NK-92 treated with Interleukin-12 subunit alpha and Interleukin-12 subunit beta, amount 100 ng/mL, for 24 hours (cell line): ENCODE data around the gene NDRG2.
"Not testable (repeated sequence)": the region's sequence is repeated elsewhere in the genome, so short reads cannot be mapped to it uniquely, and the experiment has no call there.

ENCODE experiments used
- DNase-seq: peaks from one replicate; lab custom pipeline; 2025; lab: John Stamatoyannopoulos, UW

The NDRG2 gene

GRCh38 chr14:21003788-21004346 lies 21.0 kb downstream of the NDRG2 start:
- DNase-seq, result no peak

GRCh38 chr14:21001218-21001617 lies 23.6 kb downstream of the NDRG2 start:
- DNase-seq, result no peak

- DNase-seq, result no peak
These were observed 25.3 kb downstream of the NDRG2 start for GRCh38 chr14:20999591-20999990.

GRCh38 chr14:20998674-20999366 lies 26.0 kb downstream of the NDRG2 start, which contains the start of gene SLC39A2:
SLC39A2 (plus strand) TSS chr14:20999293; CDS start chr14:20999447, 154 bp downstream.
- DNase-seq, result no peak

- DNase-seq, result no peak
These were observed 26.7 kb downstream of the NDRG2 start for GRCh38 chr14:20998139-20998538.

GRCh38 chr14:20997564-20997963 lies 27.3 kb downstream of the NDRG2 start:
- no peak for DNase-seq

GRCh38 chr14:20997115-20997514 lies 27.7 kb downstream of the NDRG2 start:
- DNase-seq, result no peak

- no peak for DNase-seq
These were observed 28.3 kb downstream of the NDRG2 start for GRCh38 chr14:20996521-20996920.

- peak; percentile 87 for DNase-seq
These were observed 34.9 kb downstream of the NDRG2 start, which contains the start of gene METTL17 for GRCh38 chr14:20989787-20990600. METTL17 (plus strand) TSS chr14:20989980; CDS start chr14:20990003, 23 bp downstream.

GRCh38 chr14:20989471-20989786 lies 35.4 kb downstream of the NDRG2 start:
- no peak for DNase-seq

- DNase-seq, result no peak
These were observed 36.0 kb downstream of the NDRG2 start for GRCh38 chr14:20988717-20989470.

GRCh38 chr14:20986811-20987210 lies 38.0 kb downstream of the NDRG2 start:
- no peak for DNase-seq

GRCh38 chr14:20985650-20986049 lies 39.2 kb downstream of the NDRG2 start:
- DNase-seq, result not testable (repeated sequence)

GRCh38 chr14:20982646-20983369 lies 42.1 kb downstream of the NDRG2 start:
- no peak for DNase-seq

- no peak for DNase-seq
These were observed 44.0 kb downstream of the NDRG2 start for GRCh38 chr14:20980906-20981305.

GRCh38 chr14:20978687-20979086 lies 46.2 kb downstream of the NDRG2 start:
- no peak for DNase-seq

GRCh38 chr14:20976291-20976690 lies 48.6 kb downstream of the NDRG2 start:
- DNase-seq, result no peak

GRCh38 chr14:20973501-20973900 lies 51.4 kb downstream of the NDRG2 start:
- no peak for DNase-seq

GRCh38 chr14:20971705-20972021 lies 53.2 kb downstream of the NDRG2 start:
- no peak for DNase-seq

- DNase-seq, result peak; percentile 58
These were observed 53.7 kb downstream of the NDRG2 start for GRCh38 chr14:20970983-20971704.

GRCh38 chr14:20970647-20970982 lies 54.2 kb downstream of the NDRG2 start:
- no peak for DNase-seq
